Limb (tissue), 2 donors: ENCODE data around the gene WRNIP1.

Source experiments
- DNase-seq, 2 donors: peaks; one replicate each; pipeline ENCODE4 v3.0.0-alpha.2; 2016; ENCODE audit errors: extremely low spot score in 2 of 2

The WRNIP1 gene

DNA sequence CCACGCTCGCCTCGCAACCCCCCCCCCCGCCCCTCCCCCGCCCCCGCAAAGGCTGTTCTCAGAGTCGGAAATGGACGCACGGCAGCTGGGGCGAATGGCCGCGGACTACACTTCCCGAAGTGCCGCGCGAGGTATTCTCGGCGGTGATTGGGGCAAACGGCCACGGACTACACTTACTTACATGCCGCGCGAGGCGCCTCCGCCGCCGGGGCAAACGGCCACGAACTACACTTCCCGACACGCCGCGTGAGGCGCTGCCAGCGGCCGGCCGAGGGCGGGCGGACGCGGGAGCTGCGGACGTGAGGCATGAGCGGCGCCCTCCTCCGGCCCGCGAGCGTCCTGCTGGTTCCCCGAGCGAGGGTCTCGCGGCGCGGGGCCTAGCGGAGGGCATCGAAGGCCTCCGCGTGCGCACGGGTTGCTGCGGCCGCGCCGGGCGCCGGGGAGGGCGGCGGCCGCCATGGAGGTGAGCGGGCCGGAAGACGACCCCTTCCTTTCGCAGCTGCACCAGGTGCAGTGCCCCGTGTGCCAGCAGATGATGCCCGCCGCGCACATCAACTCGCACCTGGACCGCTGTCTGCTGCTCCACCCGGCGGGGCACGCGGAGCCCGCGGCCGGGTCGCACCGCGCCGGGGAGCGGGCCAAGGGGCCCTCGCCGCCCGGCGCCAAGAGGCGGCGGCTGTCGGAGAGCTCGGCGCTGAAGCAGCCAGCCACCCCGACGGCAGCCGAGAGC lies at the start of gene WRNIP1:
WRNIP1 (plus strand) TSS at position 228 of the 730 bp plus-strand sequence; CDS start at position 458, 230 bp downstream.
- peak; percentile 99 to 100 for DNase-seq

DNA sequence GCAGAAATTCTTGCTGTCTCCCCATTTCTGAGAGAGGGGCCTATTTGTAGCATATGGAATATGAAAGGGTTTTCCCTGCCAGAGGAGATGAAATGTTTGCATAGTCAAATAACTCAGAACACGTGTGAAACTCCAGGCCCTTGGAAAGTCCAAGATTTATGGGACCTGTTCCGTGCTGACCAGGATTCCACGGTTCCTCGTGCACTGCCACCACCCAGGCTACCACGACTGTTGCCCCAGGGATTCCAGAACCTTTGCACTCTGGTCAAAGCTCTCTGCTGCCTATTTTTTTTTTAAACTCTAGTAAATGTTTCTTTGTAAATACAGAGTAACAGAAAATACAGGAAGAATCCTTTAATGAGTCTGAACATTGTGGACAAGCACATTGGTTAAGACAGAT lies 49.5 kb upstream of the WRNIP1 start:
- DNase-seq: no peak

DNA sequence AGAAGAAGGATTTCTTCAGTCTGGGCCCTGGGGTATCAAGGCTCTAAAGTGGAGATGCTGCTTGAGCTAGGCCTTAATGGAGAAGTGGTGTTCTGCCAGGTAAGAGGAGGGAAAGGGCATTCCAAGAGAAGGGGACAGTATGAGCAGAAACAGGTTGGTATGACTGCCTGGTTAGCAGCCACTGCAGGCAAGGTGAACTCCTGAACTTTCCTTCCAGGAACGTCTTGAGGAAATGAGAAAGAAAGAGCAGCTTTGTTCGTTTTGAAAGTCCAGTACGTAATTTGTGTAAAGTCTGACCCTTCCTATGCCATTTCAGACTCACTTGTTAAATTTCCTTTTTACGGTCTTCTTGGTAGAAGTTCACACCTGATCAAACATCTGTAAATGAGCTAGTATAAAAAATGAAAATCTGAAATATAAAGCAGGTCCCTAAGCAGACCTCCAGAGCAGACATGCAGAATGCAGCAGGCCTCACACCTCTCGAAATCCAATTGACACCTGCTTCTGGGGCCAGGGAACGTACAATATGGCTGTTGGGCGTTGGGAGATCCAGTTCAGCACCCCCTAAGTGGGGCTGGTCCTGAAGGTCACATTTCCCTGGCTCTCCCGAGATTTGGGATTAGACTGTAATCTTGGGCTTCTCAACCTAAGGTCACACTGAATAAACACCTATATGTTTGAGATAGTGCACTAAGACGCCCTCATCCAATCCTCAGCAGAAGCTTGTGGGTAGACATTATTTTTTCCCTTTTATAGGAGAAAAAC lies 48.1 kb upstream of the WRNIP1 start:
- no peak for DNase-seq

DNA sequence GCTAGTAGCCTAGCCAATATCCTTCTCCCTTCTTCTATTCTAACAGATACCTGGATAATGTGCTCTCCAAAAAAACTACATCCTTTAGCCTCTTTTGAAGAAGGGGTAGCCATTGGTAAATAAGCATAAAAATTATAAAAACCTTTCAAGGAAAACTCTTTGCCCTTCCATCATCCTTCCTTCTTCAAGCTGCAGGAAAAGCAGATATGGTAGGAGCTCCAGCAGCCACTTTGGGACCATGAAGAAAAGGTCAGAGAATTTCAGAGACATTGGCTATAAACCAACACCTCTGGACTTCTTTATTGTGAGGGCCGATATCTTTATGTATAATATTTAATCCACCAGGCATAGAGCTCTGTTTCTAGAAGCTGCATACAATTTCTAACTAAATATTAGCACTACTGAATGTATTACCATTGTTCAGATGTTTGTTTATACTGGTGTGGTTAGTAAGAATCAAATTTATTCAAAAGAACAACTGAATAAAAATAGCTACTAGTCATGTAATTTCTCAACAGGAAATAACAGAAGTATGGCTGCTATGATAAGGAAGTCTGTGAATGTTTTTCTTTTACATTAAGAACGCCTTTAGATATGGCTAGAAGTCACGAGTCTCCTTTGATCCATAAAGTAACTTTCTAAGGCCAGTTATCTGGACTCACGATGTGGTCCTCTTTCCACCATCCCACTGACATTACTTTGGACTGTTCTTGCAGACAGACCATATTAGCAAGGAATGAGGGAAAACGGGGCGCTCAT lies 46.7 kb upstream of the WRNIP1 start:
- no peak for DNase-seq

DNA sequence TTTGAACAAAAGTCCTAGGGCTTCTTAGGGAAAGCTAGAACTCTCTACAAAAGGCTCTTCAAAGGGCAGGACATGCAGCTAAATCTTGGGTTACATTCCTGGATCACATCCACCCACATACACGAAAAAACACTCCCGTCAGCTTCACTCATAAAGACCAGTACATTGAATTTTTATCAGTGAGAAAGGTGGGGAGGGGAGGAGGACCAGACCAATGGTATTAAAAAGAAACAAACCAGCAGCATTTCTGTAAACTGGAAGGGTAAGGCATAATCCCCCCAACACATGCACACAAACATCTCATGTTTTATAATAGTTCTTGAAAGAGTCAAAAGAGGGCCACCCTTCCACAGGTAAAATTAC lies 46.1 kb upstream of the WRNIP1 start:
- no peak for DNase-seq

DNA sequence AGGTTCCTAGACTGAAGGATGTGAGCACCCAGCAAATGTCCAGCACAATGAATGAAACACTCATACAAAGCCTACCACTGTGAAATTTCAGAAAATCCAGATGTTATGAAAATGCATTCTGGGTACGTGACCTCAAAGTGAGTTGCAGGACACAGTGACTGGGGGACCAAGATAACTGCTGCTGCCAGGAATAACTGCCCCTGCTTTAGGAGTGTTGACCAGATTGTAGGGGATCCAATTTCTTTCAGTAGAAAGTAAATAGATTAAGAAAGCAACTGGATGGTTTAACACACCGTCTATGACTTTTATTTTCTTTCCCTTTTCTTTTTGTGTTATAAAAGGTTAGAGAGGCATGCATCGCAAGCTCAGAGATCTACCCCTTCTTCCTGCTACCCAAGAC lies 44.0 kb upstream of the WRNIP1 start:
- no peak for DNase-seq

DNA sequence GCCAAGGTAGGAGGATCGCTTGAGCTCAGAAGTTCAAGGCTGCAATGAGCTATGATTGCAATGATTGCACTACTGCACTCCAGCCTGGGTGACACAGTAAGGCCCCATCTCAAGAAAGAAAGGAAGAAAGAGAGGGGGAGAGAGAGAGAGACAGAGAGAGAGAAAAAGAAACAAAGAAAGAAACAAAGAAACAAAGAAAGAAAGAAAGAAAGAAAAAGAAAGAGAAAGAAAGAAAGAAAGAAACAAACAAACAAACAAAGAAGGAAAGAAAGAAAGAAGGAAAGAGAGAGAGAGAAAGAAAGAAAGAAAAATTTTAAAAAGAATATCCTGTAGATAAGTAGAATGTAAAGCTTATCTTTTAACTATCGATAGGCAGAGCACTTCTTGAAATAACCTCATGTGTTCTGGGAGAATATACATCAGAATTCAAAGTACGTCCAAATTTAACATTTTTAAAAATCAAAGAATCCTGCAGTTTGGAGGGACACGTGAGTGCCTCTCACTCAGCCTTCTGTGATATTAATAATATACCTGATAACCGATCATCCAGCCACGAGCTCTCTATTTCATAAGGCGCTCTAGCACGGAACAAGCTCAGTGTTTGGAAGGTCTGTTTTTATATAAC lies 39.7 kb upstream of the WRNIP1 start:
- no peak for DNase-seq

DNA sequence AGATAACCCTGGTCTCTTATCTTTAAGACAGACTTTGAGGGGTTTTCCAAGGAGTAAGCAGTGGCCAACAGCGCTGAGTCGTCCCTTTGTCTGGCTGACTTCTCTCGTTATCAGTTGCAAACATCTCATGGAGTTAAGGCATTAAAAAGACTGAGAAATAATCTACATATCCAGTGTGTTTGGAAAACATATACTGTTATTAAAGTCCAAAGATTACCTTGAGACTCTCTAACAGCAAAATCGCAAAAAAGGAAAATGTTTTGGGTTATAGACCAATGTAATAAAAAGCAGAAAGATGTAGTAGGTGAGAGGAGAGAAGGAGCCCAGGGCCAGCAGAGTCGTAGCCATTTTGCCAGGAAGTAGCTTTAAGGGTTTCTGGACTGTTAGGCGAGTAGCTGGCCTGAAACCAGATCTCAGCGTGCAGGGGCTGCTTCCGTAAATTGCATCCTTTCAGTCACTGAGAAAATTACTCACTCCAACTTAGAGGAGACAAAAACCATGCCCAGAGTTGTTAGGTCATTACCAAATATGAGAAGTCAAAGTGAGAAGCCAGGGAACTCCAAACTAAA lies 39.1 kb upstream of the WRNIP1 start:
- no peak for DNase-seq

DNA sequence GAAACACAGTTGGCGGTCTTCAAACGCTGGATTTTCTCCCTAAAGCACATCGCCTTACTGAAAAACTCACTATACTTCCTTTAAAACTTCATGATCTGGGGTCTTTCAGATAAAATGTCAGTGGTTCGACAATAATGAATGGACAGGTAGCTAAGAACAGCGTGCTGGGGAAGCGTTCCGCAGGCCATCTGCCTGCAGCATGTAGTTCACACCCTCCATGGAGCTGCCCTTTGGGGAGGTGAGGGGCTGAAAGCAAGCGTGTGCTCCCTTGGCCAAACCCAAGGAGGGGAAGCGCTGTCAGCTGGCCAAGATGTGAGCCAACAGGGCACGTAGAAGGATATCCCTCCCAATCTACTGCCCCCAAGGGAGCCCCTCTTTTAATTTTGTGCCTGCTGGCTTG lies 35.3 kb upstream of the WRNIP1 start:
- no peak for DNase-seq

DNA sequence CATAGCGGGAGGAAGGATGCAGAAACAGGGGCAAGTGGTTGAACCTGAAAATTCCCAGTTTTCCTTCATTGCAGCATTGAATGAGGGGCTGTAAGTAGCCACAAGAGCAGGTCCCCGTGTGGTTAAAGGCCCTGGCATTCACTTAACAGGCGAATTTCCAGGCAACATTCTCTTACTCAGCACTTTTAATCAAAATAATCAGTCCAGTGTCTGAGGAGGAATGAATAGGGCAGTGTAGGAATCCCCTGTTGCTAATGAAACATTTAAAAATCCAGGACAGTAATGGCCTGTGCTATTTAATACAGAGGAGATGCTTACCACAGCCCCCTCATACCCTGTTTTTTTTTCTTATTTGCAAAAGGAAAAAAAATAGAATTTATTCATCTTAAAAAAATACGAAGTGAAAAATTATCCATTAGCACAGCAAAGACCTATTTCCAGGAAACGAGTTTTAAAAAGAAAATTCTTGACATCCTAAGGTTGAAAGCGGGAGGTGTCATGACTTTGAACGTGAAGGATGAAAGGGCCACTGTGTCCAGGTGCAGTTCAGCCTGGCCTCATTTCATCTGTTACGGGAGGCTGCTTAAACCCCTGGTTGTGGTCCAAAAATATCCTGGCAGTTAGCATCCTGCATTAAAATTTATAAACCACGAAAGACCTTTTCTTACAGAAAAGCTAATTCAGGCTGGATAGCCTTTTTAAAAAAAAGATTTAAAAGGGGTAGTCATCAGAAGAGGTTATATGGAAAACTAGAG lies 34.7 kb upstream of the WRNIP1 start:
- no peak for DNase-seq

DNA sequence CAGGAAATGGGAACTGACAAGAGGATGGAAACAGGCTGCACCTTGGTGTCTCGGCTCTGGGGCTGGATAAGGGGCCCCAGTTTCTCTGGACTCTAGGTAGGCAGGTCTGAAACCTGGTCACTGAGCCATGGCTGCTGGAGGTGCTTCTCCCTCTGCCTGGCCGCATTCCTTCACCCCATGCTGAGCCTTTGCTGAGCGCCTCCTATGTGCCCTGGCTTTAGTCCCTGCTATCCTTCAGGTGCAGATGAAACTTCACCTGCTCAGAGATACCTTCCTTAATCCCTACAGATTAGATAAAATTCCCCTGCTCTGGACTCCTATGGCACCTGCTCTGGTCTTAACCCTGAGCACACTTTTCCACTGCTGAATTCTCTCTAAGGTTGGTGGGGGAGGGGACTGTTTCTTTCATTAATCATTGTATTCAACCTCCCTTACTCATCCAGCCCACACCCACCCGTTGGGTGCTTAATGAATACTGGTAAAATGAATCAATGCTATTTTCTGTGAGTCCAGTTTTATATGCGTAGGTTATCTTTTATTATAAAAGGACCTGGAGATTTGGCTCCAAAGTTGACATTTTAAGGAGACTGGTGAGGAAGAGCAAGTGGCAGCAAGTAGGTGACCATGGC lies 33.8 kb upstream of the WRNIP1 start:
- no peak for DNase-seq

DNA sequence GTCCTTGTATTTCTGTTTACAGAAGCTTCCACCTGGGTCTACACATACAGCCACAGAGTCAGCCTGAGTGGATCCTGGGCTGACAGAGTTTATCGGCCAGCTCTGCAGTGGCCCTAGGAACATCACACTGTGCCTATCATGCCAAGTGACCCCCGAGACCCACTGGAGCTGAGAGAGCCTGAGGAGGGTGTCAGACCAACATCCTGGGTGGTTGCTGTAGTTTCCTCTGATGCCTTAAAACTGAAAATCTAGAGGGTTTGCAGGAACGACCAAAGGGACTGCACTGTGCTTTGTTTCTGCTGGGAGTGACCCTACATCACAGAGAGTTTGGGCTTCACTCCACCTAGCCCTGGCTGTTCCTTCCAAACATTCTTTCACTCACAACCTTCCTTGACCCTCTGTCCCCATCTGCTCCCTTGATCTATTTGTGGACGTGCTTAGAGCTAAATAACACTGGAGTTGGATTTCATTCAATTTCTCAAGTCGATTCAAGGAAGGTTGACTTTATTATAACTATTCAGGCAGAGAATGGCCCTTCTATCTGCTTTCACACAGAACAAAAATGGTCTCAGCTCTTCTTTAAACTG lies 32.6 kb upstream of the WRNIP1 start:
- no peak for DNase-seq

DNA sequence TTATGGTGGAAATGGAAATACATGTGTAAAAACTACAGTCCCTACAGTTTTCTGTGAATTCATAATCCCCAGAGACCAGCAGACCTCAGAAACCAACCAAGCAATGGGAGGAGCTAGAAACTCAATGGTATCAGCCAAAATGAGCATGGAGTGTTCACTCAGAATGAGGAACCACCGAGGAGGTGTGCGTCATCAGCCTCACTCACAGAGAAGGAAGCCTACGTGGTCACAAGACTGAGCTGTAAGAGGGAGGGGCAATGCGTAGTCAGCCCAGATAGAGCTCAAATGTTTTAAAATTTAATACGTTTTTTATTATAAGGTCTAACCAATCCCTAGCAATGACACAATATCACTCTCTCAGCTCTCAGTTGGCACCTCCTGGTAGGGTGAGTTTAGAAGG lies 31.9 kb upstream of the WRNIP1 start:
- no peak for DNase-seq

DNA sequence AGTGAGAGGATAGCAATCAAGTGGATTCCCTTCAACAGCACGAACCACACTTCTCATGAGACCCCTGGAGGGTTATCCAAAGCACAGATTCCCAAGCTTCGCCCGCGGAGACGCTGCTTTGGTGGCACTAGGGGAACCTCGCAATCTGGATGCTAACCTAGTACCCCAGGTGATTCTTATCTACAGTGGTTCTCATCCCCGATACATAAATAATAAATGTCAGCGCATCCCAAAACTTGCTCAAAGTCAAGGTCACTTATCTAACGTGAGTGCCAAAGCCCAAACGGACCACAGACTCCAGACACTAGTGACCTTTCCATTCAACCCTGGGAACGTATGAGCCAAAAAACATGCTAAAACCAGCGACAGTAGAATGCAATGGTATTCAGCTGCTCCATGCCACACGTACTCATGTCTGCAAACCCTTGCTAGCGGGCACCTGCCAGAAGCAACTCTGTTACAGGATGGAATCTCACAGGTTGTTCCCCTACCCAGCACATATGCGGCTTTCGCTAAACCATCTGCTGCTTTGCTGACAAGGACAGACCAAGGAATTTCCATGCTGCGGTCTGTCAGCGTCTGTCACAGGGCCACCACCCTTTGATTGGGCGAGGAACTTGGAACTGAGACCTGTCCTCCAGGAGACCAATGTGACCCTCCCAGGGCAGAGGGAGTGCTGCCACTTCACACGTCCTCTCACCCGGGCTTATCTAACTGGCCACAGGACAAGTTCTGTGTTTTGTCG lies 31.3 kb upstream of the WRNIP1 start:
- DNase-seq: no peak

DNA sequence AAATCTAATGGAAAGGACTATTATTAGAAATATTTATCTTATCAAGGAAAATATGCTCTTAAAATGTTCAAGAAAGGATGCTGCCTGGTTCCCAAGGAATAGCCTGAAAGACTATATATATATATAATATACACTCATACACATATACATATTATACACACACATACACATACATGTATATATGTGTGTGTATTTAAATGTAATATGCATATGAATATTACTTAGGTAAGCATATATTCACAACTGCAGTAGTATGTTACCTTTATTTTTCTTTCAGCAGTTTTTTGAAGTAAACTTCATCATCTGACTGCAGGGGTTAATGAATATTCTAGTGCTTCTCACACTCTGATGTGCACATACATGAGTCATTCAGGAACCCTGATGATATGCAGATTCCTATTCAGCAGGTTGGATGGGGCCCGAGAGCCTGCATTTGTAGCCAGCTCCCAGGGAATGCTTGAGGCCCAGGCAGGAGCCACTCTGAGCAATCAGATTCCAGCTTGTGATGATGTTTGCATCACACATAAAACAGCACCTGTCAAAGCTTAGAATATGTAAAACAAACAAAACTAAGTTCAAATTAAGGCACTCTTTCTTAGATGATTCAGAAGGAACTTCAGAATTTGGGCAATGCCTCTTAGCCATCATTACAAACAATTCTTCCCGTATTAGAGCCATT lies 30.6 kb upstream of the WRNIP1 start:
- no peak for DNase-seq

DNA sequence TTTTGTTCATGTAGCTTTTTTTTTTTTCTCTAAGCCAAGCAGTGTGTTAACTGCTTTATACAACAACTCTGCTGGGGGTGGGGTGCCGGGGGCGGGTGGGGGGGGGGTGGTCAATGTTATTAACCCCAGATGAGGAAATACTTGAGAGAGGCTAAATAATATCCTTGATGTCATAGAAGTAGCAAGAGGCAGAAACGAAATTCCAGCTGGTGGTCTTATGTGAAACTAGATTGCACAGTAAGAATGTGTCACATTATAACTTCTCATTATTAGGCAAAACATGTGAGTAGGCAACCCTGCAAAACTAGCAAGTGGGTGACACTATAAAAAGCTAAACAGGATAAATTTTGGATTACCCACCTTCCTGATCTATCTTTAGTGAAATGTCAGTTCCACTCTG lies 27.3 kb upstream of the WRNIP1 start:
- no peak for DNase-seq

DNA sequence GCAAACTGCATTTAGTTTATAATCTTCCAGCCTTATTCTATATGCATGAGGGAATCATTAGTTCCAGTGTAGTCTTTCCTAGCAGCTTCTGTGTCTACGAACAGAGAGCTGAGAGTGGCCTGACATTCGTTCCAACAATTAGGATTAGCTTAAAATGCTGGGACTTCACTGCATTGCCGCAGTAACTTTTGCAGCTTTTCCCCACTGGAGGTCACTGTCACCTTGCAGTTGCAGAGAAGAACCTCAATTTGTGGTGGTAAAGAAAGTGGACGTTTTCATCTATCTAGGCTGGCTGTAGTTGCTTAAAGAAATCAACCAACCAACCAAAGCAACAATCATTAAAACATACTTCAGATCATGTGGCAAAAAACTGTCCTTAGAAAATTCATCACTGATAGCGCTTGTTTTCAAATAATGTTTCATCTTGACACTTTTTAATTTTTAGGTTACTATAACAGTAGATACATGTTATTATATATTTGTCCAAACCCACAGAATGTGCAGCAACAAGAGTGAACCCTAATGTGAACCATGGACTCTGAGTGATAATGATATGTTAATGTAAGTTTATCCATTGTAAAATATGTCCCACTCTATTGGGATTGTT lies 26.7 kb upstream of the WRNIP1 start:
- DNase-seq: peak; percentile 64 to 73

DNA sequence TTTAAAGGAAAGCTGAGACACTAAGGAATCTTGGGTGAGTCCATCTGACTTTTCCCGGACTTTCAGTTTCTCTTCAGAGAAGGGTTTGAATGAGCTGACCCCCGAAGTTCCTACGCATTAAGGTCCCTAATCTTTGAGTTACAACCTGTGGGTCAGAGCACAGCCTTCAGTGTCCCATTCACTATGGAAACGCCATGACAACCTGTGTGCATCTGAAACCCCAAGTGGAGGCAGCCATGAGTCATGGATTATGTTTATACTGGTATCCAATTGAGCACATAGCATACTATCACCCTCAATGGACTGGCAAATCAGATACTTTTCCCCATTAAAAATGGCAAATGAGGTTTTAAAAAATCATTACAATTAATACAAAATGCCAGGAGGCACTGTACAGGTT lies 25.9 kb upstream of the WRNIP1 start:
- DNase-seq: no peak
